Ascending aorta (tissue), 2 donors: Measurements from ENCODE around the gene POLR1B. TPM values are rescaled to one million over a fixed set of nuclear protein-coding genes. Genes with fewer than 3 reads are reported as not detected.
A peak's percentile ranks its signal among the peaks of the same experiment; 100 is the strongest.
"Not testable (repeated sequence)": the region's sequence is repeated elsewhere in the genome, so short reads cannot be mapped to it uniquely, and the experiment has no call there.

ENCODE experiments used
- DNase-seq, 2 donors: peaks; one replicate each; pipeline ENCODE4 v3.0.0-alpha.2; 2019; ENCODE audit warnings: low spot score in 2 of 2
- H3K27ac ChIP-seq, 2 donors: fragments of 200-600 bp; sonication (generic); one replicate each; pipeline ENCODE4 v1.5.1; 2016 to 2017; ENCODE audit warnings: mild to moderate bottlenecking in 1 of 2
- H3K27me3 ChIP-seq: fragments of 200-600 bp; sonication (generic); one replicate; pipeline ENCODE4 v1.5.1; 2017
- H3K36me3 ChIP-seq, 2 donors: fragments of 200-600 bp; sonication (generic); one replicate each; pipeline ENCODE4 v1.5.1; 2016
- H3K4me1 ChIP-seq, 2 donors: fragments of 200-600 bp; sonication (generic); one replicate each; pipeline ENCODE4 v1.5.1; 2016 to 2017; ENCODE audit warnings: mild to moderate bottlenecking in 1 of 2
- H3K4me3 ChIP-seq, 2 donors: fragments of 200-600 bp; sonication (generic); one replicate each; pipeline ENCODE4 v1.5.1; 2016 to 2017; ENCODE audit warnings: mild to moderate bottlenecking in 1 of 2
- H3K9me3 ChIP-seq, 2 donors: fragments of 200-600 bp; sonication (generic); one replicate each; pipeline ENCODE4 v1.5.1; 2016
- intact Hi-C: fragments of 100-400 bp; cut with DNase I; formaldehyde crosslinking; loops from one replicate; pipeline ENCODE4 v1.15.1; 2023
- total RNA-seq: library from RNA; depleted of rRNA; stranded (reverse); fragments of >200 nt; gene quantifications from one replicate; pipeline ENCODE4 v1.1.0, GENCODE V29; 2016
- TF ChIP-seq, protein P1 (sequence below), 3 experiments: fragments of 200-600 bp in 2 of 3; fragments of 450-650 bp in 1 of 3; sonication (generic) in 2 of 3; IDR thresholded peaks; one replicate each; pipeline ENCODE4 v1.5.1; 2016 to 2019; ENCODE audit warnings: antibody characterized with exemption in 3 of 3, mild to moderate bottlenecking in 1 of 3, moderate library complexity in 1 of 3

The POLR1B gene
- total RNA-seq, 1 donor from 2014 or later, result 3.6 TPM

DNA sequence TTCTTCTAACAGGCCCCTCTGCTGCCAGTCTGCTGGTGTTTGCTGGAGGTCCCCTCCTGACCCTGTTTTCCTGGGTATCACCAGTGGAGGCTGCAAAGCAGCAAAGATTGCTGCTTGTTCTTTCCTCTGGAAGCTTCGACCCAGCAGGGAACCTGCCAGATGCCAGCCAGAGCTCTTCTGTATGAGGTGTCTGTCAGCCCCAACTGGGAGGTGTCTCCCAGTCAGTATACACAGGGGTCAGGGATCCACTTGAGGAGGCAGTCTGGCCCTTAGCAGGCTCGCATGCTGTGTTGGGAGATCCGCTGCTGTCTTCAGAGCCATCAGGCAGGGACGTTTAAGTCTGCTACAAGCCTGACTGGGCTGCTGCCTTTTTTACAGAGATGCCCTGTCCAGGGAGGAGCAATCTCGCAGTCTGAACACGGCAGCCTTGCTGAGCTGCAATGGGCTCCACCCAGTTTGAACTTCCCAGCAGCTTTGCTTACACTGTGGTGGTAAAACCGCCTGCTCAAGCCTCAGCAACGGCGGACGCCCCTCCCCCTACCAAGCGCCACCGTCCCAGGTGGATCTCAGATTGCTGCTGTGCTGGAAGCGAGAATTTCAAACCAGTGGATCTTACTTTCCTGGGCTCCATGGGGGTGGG lies 72.1 kb downstream of the POLR1B start:
- Histone ChIP-seq H3K27ac (no peak overlapping the region), H3K27me3 (no peaks in the 10 kb centered on the region), H3K36me3 (no peaks in the 10 kb centered on the region), H3K4me1 (no peaks in the 10 kb centered on the region), H3K9me3 (no peaks in the 10 kb centered on the region), H3K4me3 (no peak overlapping the region)
- peak in 1 of 2 donors; percentile 47 for DNase-seq
- intact Hi-C loops, result no loop called here
- TF ChIP-seq, protein P1, sequence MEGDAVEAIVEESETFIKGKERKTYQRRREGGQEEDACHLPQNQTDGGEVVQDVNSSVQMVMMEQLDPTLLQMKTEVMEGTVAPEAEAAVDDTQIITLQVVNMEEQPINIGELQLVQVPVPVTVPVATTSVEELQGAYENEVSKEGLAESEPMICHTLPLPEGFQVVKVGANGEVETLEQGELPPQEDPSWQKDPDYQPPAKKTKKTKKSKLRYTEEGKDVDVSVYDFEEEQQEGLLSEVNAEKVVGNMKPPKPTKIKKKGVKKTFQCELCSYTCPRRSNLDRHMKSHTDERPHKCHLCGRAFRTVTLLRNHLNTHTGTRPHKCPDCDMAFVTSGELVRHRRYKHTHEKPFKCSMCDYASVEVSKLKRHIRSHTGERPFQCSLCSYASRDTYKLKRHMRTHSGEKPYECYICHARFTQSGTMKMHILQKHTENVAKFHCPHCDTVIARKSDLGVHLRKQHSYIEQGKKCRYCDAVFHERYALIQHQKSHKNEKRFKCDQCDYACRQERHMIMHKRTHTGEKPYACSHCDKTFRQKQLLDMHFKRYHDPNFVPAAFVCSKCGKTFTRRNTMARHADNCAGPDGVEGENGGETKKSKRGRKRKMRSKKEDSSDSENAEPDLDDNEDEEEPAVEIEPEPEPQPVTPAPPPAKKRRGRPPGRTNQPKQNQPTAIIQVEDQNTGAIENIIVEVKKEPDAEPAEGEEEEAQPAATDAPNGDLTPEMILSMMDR (IDR thresholded peaks at IDR 0.05), result no peak

DNA sequence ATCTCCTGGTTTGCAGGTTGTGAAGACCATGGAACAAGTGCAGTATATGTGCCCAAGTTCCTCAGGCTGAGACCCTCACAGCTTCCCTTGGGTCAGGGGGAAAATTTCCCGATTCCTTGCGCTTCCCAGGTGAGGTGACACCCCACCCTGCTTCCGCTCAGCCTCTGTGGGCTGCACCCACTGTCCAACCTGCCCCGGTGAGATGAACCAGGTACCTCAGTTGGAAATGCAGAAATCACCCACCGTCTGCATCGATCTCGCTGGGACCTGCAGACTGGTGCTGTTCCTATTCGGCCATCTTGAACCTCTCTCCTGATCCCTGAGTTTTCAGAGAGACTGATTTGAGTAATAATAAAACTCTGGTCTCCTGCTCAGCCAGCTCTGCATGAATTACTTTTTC lies 72.8 kb downstream of the POLR1B start:
- H3K9me3 ChIP-seq, result no peaks in the 10 kb centered on the region

DNA sequence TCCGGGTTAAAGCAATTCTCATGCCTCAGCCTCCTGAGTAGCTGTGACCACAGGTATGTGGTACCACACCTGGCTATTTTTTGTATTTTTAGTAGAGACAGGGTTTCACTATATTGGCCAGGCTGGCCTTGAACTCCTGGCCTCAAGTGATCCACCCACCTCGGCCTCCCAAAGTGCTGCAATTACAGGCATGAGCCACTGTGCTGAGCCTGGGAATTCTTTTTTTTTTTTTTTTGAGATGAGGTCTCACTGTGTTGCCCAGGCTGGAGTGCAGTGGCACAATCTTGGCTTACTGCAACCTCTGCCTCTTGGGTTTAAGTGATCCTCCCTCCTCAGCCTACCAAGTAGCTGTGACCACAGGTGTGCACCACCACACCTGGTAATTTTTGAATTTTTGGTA lies 73.5 kb downstream of the POLR1B start:
- H3K27me3 ChIP-seq, H3K4me3 ChIP-seq, H3K4me1 ChIP-seq, H3K36me3 ChIP-seq, H3K27ac ChIP-seq, H3K9me3 ChIP-seq, intact Hi-C loops: not testable (repeated sequence)
- peak in 1 of 2 donors; percentile 15 for DNase-seq

More for the DNA sequence above, 72.8 kb downstream of the POLR1B start:
- no peak overlapping the region for H3K27ac ChIP-seq
- H3K4me3 ChIP-seq, result no peak overlapping the region
- H3K4me1 ChIP-seq, result no peaks in the 10 kb centered on the region
- intact Hi-C loops, result no loop called here
- no peaks in the 10 kb centered on the region for H3K36me3 ChIP-seq
- H3K27me3 ChIP-seq, result no peaks in the 10 kb centered on the region
- peak in 1 of 2 donors; percentile 7 for DNase-seq
- TF ChIP-seq, protein P1 (IDR thresholded peaks at IDR 0.05), result no peak

DNA sequence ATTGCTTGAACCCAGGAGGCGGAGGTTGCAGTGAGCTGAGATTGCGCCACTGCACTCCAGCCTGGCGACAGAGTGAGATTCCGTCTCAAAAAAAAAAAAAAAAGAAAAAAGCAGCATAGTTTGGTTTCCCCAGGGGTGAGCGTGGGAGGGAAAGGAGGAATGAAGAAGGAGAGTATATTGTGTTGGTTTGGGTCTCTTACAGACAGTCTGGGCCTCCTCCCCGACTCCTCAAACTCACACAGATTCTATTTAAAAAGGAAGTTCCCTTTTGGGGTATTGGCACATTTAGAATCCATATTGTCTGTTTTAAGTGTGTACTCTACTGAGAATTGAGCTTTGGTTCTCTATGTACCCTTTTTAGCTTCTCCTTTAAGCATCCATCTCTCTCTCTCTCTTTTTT lies 76.1 kb downstream of the POLR1B start:
- Histone ChIP-seq H3K36me3 (no peaks in the 10 kb centered on the region), H3K4me3 (no peak overlapping the region), H3K27ac (no peak overlapping the region), H3K9me3 (no peaks in the 10 kb centered on the region), H3K4me1 (no peaks in the 10 kb centered on the region), H3K27me3 (no peaks in the 10 kb centered on the region)
- intact Hi-C loops, result no loop called here
- TF ChIP-seq, protein P1 (IDR thresholded peaks at IDR 0.05), result no peak
- DNase-seq, result peak in 1 of 2 donors; percentile 22

DNA sequence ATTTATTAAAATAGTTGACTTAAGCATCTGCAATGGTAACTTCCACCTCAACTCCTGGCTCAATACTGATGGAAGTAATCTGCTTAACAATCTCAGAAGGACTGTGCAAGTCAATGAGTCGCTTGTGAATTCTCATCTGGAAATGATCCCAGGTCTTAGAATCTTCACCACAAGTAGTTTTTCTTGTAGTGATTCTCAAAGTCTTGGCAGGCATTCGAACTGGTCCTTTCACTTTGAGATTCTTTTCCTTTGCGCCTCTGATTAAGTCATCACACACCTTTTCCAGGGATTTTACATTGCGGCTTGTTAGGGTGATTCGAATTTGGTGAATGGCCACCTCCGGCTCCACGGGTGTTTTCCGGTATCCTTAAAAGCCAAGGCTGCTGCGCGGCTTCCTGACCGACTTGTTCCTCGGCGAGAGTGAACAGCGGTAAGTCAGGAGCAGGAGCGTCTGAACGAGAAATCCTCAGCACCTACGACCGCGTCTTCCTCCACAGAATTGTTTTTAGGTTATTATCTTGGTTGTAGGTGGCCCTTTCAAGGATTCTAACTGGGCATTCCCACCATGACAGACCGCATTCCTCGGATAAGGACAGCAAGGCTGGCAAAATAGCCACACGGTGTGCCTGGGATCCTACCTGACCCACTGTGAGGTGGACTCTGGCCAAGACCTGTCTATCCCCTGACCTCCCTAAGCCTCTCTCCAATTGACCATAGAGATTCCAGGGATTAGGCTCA lies 79.7 kb downstream of the POLR1B start:
- peak in 1 of 2 donors; percentile 59 for DNase-seq
- peaks cover 0 to 7% of the 10 kb centered on the region in 2 donors for H3K4me1 ChIP-seq
- H3K4me3 ChIP-seq, result no peak overlapping the region
- intact Hi-C loops, result no loop called here
- H3K36me3 ChIP-seq, result no peaks in the 10 kb centered on the region
- H3K27me3 ChIP-seq, result no peaks in the 10 kb centered on the region
- TF ChIP-seq, protein P1 (IDR thresholded peaks at IDR 0.05), result no peak
- no peaks in the 10 kb centered on the region for H3K9me3 ChIP-seq
- peak overlapping the region in 1 of 2 donors; percentile 33 for H3K27ac ChIP-seq

DNA sequence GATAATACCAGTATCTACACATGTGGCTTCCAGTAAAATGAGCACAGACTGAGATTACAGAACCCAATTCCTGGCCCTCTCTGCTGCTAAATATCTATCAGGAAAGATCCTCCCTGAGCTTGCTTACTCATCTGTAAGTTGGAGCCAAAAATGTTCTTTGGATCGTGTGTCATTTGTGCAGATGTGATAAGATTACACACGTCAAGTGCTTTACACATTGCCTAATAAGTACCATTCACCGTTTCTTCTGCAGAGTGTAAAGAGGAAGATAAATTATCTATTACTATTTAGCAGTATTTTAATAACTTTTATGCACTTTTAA lies 80.2 kb downstream of the POLR1B start:
- H3K27ac ChIP-seq, result peak overlapping the region in 1 of 2 donors; percentile 33
- no peaks in the 10 kb centered on the region for H3K9me3 ChIP-seq
- no peak for DNase-seq
- TF ChIP-seq, protein P1 (IDR thresholded peaks at IDR 0.05), result no peak
- no peaks in the 10 kb centered on the region for H3K36me3 ChIP-seq
- no peaks in the 10 kb centered on the region for H3K27me3 ChIP-seq
- intact Hi-C loops, result no loop called here
- peaks cover 0 to 9% of the 10 kb centered on the region in 2 donors for H3K4me1 ChIP-seq
- no peak overlapping the region for H3K4me3 ChIP-seq
